ENCODE results near the gene CLMP. TPM values are rescaled to one million over a fixed set of nuclear protein-coding genes. Genes with fewer than 3 reads are reported as not detected.

The CLMP gene
- total and polyA plus RNA-seq, 2 experiments from 2014 or later, result 7.1 to 18.4 TPM

- TF ChIP-seq REST (IDR thresholded peaks at IDR 0.05; ENCODE audit: unreplicated experiment) (no peak), CREB1 (CRISPR knock-in tag; IDR thresholded peaks at IDR 0.05; ENCODE audit: low read depth) (no peak), POLR2AphosphoS5 (IDR thresholded peaks at IDR 0.05; ENCODE audit: low read depth) (no peak), ETS1 (IDR thresholded peaks at IDR 0.05) (no peak), ZNF114 (CRISPR knock-in tag; IDR thresholded peaks at IDR 0.05) (no peak)
These were observed 35.7 kb downstream of the CLMP start (continued) for GRCh38 chr11:123159183-123159857.

GRCh38 chr11:123158033-123159003 lies 36.7 kb downstream of the CLMP start:
- ATAC-seq, result no peak; the same call in 2 of the 3 replicates
- no peak overlapping the region for H3K27ac Mint-ChIP-seq
- no peak overlapping the region for H3K4me2 ChIP-seq

More at GRCh38 chr11:123158033-123159003, 36.7 kb downstream of the CLMP start:
- no peaks in the 10 kb centered on the region; the same call in 1 of the 2 replicates for H4K20me1 ChIP-seq (replicated peaks; ENCODE audit: insufficient read depth)
- H3K27ac ChIP-seq (ENCODE audit: low read depth), result 0 out of 2 replicates have a peak overlapping the region, but pooled peaks have one; percentile 26
- Mint-ChIP-seq H3K4me1 (peaks cover 11% of the 10 kb centered on the region), H3K9me3 (no peaks in the 10 kb centered on the region), H3K27me3 (ENCODE audit: insufficient read depth, low read depth, poor library complexity) (peaks cover 5% of the 10 kb centered on the region), H3K4me3 (no peak overlapping the region), H3K36me3 (ENCODE audit: low read depth) (peaks cover 4% of the 10 kb centered on the region; the same call in 1 of the 3 replicates)
- no peak for DNase-seq (ENCODE audit: low spot score)
- H2AFZ ChIP-seq, result no peak overlapping the region
- H3K36me3 ChIP-seq (ENCODE audit: insufficient read depth), result no peaks in the 10 kb centered on the region
- H3K9me2 ChIP-seq (ENCODE audit: insufficient read depth), result no peaks in the 10 kb centered on the region; the same call in 1 of the 2 replicates
- peaks cover 6% of the 10 kb centered on the region for H3K79me2 ChIP-seq (replicated peaks; ENCODE audit: insufficient read depth)
- no peaks in the 10 kb centered on the region for H3K27me3 ChIP-seq (ENCODE audit: insufficient read depth)
- H3K4me3 ChIP-seq, result no peak overlapping the region
- peaks cover 3% of the 10 kb centered on the region; the same call in 1 of the 2 replicates for H3K4me1 ChIP-seq (ENCODE audit: insufficient read depth)
- TF ChIP-seq ETS1 (IDR thresholded peaks at IDR 0.05), result no peak
- no peak for TF ChIP-seq CREB1 (CRISPR knock-in tag; IDR thresholded peaks at IDR 0.05; ENCODE audit: low read depth)
- TF ChIP-seq NANOG (IDR thresholded peaks at IDR 0.05; ENCODE audit: borderline replicate concordance), result no peak
- TF ChIP-seq ZNF462 (CRISPR knock-in tag; IDR thresholded peaks at IDR 0.05), result no peak
- no peak for TF ChIP-seq ZNF114 (CRISPR knock-in tag; IDR thresholded peaks at IDR 0.05)
- no peak for TF ChIP-seq JUNB (IDR thresholded peaks at IDR 0.05; ENCODE audit: unreplicated experiment)
- TF ChIP-seq EZH2phosphoT487 (IDR thresholded peaks at IDR 0.05; ENCODE audit: unreplicated experiment), result no peak
- no peaks in the 10 kb centered on the region for H3F3A ChIP-seq (replicated peaks; ENCODE audit: low read depth)
